ENCODE results near the gene USP12. TPM values are rescaled to one million over a fixed set of nuclear protein-coding genes. Genes with fewer than 3 reads are reported as not detected.
"Not testable (repeated sequence)": the region's sequence is repeated elsewhere in the genome, so short reads cannot be mapped to it uniquely, and the experiment has no call there.

Gene USP12
- total and polyA plus RNA-seq, 4 donors: 5.7 to 43.7 (median 11.9) TPM

GRCh38 chr13:27192973-27193372, 21.4 kb upstream of the USP12 start (continued):
- TF ChIP-seq HNF4G (IDR thresholded peaks at IDR 0.05): no peak
- no peak for TF ChIP-seq FOXA1 (IDR thresholded peaks at IDR 0.05)

GRCh38 chr13:27192367-27192766, 20.8 kb upstream of the USP12 start:
- not testable (repeated sequence) for H3K36me3 ChIP-seq (ENCODE audit: control insufficient read depth in 4 of 4, insufficient read depth in 3 of 4, low read depth in 1 of 4, low read length in 3 of 4)

GRCh38 chr13:27189192-27189591, 17.6 kb upstream of the USP12 start:
- TF ChIP-seq YY1 (IDR thresholded peaks at IDR 0.05): no peak
- TF ChIP-seq MAX (IDR thresholded peaks at IDR 0.05): no peak
- no peak for TF ChIP-seq EGR1 (IDR thresholded peaks at IDR 0.05; ENCODE audit: low read depth in 2 of 2)
- no peak overlapping the region for H3K9ac ChIP-seq (ENCODE audit: low read depth in 1 of 2, low read length in 2 of 2)
- no peaks in the 10 kb centered on the region for H3K27me3 ChIP-seq (ENCODE audit: control insufficient read depth in 4 of 4, insufficient read depth in 4 of 4, low read length in 3 of 4)
- no peaks in the 10 kb centered on the region for H3K9me3 ChIP-seq (ENCODE audit: control insufficient read depth in 4 of 4, low read length in 3 of 4)
- no peak overlapping the region for H3K4me3 ChIP-seq (ENCODE audit: low read depth in 1 of 3, low read length in 3 of 3)
- DNase-seq (ENCODE audit: low spot score): no peak
- H3K27ac ChIP-seq (ENCODE audit: low read depth in 1 of 2, low read length in 2 of 2): peak overlapping the region in 1 of 2 donors; percentile 1
- peaks cover 0 to 17% (median 4%) of the 10 kb centered on the region in 4 donors for H3K4me1 ChIP-seq (ENCODE audit: control insufficient read depth in 4 of 4, insufficient read depth in 4 of 4, low read length in 3 of 4)
- no peaks in the 10 kb centered on the region for H3K36me3 ChIP-seq (ENCODE audit: control insufficient read depth in 4 of 4, insufficient read depth in 3 of 4, low read depth in 1 of 4, low read length in 3 of 4)

More at GRCh38 chr13:27192367-27192766, 20.8 kb upstream of the USP12 start:
- not testable (repeated sequence) for H3K9me3 ChIP-seq (ENCODE audit: control insufficient read depth in 4 of 4, low read length in 3 of 4); H3K27ac ChIP-seq (ENCODE audit: low read depth in 1 of 2, low read length in 2 of 2); H3K27me3 ChIP-seq (ENCODE audit: control insufficient read depth in 4 of 4, insufficient read depth in 4 of 4, low read length in 3 of 4); DNase-seq (ENCODE audit: low spot score); H3K9ac ChIP-seq (ENCODE audit: low read depth in 1 of 2, low read length in 2 of 2); H3K4me3 ChIP-seq (ENCODE audit: low read depth in 1 of 3, low read length in 3 of 3)
- WGBS: 76% methylated on average over 1 of the region's 1 CpG
- H3K4me1 ChIP-seq (ENCODE audit: control insufficient read depth in 4 of 4, insufficient read depth in 4 of 4, low read length in 3 of 4): peaks cover 0 to 15% (median 2%) of the 10 kb centered on the region in 4 donors

DNA sequence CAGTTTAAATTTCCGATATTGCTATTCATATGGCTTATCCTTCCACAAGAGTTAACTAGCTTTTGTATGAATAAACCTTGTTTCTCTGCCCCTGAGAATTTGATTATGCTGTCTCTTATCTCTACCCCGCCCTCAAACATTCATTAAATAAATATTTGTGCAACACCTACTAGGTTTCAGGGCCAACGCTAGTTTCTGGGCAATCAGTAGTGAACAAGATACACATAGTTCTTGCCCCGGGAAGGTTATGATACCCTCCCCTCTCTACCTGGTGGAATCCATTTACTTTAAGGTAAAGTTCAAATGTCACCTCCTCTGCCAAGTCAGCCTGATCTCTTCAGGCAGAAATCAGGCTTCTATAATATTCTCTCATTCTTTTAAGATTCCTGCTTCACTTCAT, 16.6 kb upstream of the USP12 start:
- H3K27ac ChIP-seq (ENCODE audit: low read depth in 1 of 2, low read length in 2 of 2): peak overlapping the region; percentile 65 to 70
- peaks cover 0 to 26% (median 7%) of the 10 kb centered on the region in 4 donors for H3K4me1 ChIP-seq (ENCODE audit: control insufficient read depth in 4 of 4, insufficient read depth in 4 of 4, low read length in 3 of 4)
- WGBS: 45% methylated on average over 4 of the region's 4 CpGs
- no peaks in the 10 kb centered on the region for H3K36me3 ChIP-seq (ENCODE audit: control insufficient read depth in 4 of 4, insufficient read depth in 3 of 4, low read depth in 1 of 4, low read length in 3 of 4)
- H3K9me3 ChIP-seq (ENCODE audit: control insufficient read depth in 4 of 4, low read length in 3 of 4): no peaks in the 10 kb centered on the region
- H3K4me3 ChIP-seq (ENCODE audit: low read depth in 1 of 3, low read length in 3 of 3): no peak overlapping the region
- H3K9ac ChIP-seq (ENCODE audit: low read depth in 1 of 2, low read length in 2 of 2): no peak overlapping the region
- H3K27me3 ChIP-seq (ENCODE audit: control insufficient read depth in 4 of 4, insufficient read depth in 4 of 4, low read length in 3 of 4): no peaks in the 10 kb centered on the region
- TF ChIP-seq FOXA1 (IDR thresholded peaks at IDR 0.05) (peak; percentile 13), YY1 (IDR thresholded peaks at IDR 0.05) (peak; percentile 36), TAF1 (conservative IDR thresholded peaks at IDR 0.05) (no peak), EGR1 (IDR thresholded peaks at IDR 0.05; ENCODE audit: low read depth in 2 of 2) (no peak), NR2F2 (IDR thresholded peaks at IDR 0.05) (no peak), FOXA2 (IDR thresholded peaks at IDR 0.05) (peak; percentile 64), HNF4A (conservative IDR thresholded peaks at IDR 0.05) (peak; percentile 53 to 66), SP1 (IDR thresholded peaks at IDR 0.05) (peak; percentile 57), ATF3 (IDR thresholded peaks at IDR 0.05) (peak; percentile 19), JUND (IDR thresholded peaks at IDR 0.05) (peak in 1 of 2 donors; percentile 76), CTCF (IDR thresholded peaks at IDR 0.05; ENCODE audit: low read depth, low read length, missing input control) (no peak), MAX (IDR thresholded peaks at IDR 0.05) (peak; percentile 33), HNF4G (IDR thresholded peaks at IDR 0.05) (peak; percentile 25), RXRA (IDR thresholded peaks at IDR 0.05) (peak; percentile 56 to 89), GABPA (IDR thresholded peaks at IDR 0.05 in 1 of 2, conservative IDR thresholded peaks at IDR 0.05 in 1 of 2) (no peak), RAD21 (IDR thresholded peaks at IDR 0.05) (peak; percentile 10 to 37)
- TF ChIP-seq, protein P1, sequence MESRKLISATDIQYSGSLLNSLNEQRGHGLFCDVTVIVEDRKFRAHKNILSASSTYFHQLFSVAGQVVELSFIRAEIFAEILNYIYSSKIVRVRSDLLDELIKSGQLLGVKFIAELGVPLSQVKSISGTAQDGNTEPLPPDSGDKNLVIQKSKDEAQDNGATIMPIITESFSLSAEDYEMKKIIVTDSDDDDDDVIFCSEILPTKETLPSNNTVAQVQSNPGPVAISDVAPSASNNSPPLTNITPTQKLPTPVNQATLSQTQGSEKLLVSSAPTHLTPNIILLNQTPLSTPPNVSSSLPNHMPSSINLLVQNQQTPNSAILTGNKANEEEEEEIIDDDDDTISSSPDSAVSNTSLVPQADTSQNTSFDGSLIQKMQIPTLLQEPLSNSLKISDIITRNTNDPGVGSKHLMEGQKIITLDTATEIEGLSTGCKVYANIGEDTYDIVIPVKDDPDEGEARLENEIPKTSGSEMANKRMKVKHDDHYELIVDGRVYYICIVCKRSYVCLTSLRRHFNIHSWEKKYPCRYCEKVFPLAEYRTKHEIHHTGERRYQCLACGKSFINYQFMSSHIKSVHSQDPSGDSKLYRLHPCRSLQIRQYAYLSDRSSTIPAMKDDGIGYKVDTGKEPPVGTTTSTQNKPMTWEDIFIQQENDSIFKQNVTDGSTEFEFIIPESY (IDR thresholded peaks at IDR 0.05): peak; percentile 37
- TF ChIP-seq, protein P2, sequence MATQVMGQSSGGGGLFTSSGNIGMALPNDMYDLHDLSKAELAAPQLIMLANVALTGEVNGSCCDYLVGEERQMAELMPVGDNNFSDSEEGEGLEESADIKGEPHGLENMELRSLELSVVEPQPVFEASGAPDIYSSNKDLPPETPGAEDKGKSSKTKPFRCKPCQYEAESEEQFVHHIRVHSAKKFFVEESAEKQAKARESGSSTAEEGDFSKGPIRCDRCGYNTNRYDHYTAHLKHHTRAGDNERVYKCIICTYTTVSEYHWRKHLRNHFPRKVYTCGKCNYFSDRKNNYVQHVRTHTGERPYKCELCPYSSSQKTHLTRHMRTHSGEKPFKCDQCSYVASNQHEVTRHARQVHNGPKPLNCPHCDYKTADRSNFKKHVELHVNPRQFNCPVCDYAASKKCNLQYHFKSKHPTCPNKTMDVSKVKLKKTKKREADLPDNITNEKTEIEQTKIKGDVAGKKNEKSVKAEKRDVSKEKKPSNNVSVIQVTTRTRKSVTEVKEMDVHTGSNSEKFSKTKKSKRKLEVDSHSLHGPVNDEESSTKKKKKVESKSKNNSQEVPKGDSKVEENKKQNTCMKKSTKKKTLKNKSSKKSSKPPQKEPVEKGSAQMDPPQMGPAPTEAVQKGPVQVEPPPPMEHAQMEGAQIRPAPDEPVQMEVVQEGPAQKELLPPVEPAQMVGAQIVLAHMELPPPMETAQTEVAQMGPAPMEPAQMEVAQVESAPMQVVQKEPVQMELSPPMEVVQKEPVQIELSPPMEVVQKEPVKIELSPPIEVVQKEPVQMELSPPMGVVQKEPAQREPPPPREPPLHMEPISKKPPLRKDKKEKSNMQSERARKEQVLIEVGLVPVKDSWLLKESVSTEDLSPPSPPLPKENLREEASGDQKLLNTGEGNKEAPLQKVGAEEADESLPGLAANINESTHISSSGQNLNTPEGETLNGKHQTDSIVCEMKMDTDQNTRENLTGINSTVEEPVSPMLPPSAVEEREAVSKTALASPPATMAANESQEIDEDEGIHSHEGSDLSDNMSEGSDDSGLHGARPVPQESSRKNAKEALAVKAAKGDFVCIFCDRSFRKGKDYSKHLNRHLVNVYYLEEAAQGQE (IDR thresholded peaks at IDR 0.05): no peak
- no peak for DNase-seq (ENCODE audit: low spot score)

All from liver (tissue), 9 donors.